Lung (tissue), 12 donors: ENCODE measurements around the gene L3MBTL2. TPM values are rescaled to one million over a fixed set of nuclear protein-coding genes. Genes with fewer than 3 reads are reported as not detected.

Experiments used
- ATAC-seq: fragments of 200-7000 bp; cut with Tn5 transposase; one replicate; pipeline ENCODE4 v1.9.1; 2020; ENCODE audit warnings: moderate number of reproducible peaks; ENCODE audit not compliant: insufficient read depth, low FRiP score
- DNase-seq, 3 donors: peaks; one replicate each; pipeline ENCODE4 v3.0.0-alpha.2; 2013 to 2017
- H3K27ac ChIP-seq, 2 donors: one replicate each; pipeline ENCODE4 v1.5.1; 2013; ENCODE audit warnings: mild to moderate bottlenecking in 2 of 2, moderate library complexity in 2 of 2, control low read depth in 1 of 2, inconsistent platforms in 1 of 2, low read depth in 1 of 2, low read length in 1 of 2
- H3K27me3 ChIP-seq, 3 donors: one replicate each; pipeline ENCODE4 v1.5.1; 2013; ENCODE audit warnings: low read length in 2 of 3; ENCODE audit not compliant: control insufficient read depth in 3 of 3, insufficient read depth in 3 of 3
- H3K36me3 ChIP-seq, 4 donors: one replicate each; pipeline ENCODE4 v1.5.1; 2013; ENCODE audit warnings: low read length in 4 of 4, mild to moderate bottlenecking in 1 of 4, moderate library complexity in 1 of 4; ENCODE audit not compliant: control insufficient read depth in 4 of 4, insufficient read depth in 4 of 4
- H3K4me1 ChIP-seq, 5 donors: one replicate each; pipeline ENCODE4 v1.5.1; 2013; ENCODE audit warnings: low read length in 5 of 5, mild to moderate bottlenecking in 2 of 5, moderate library complexity in 1 of 5; ENCODE audit not compliant: control insufficient read depth in 5 of 5, insufficient read depth in 5 of 5
- H3K4me3 ChIP-seq: one replicate; pipeline ENCODE4 v1.5.1; 2013; ENCODE audit warnings: mild to moderate bottlenecking, control low read depth, moderate library complexity
- H3K9ac ChIP-seq, 2 donors: one replicate each; pipeline ENCODE4 v1.5.1; 2013; ENCODE audit warnings: low read length in 2 of 2, control low read depth in 1 of 2; ENCODE audit not compliant: insufficient read depth in 1 of 2
- H3K9me3 ChIP-seq, 4 donors: one replicate each; pipeline ENCODE4 v1.5.1; 2013; ENCODE audit warnings: low read length in 3 of 4, mild to moderate bottlenecking in 1 of 4, moderate library complexity in 1 of 4; ENCODE audit not compliant: control insufficient read depth in 4 of 4, insufficient read depth in 3 of 4
- CTCF ChIP-seq: IDR thresholded peaks from 2 replicates; pipeline ENCODE4 v1.5.1; 2012; ENCODE audit warnings: mild to moderate bottlenecking; ENCODE audit errors: control extremely low read depth, extremely low read depth
- WGBS, 2 donors: extraction: QIAGEN DNeasy Blood & Tissue Kit; methylation state at CpG; one replicate each; pipeline ENCODE4 v1.1.7; 2013; 5-methylcytosine and 5-hydroxymethylcytosine counted together
- polyA plus RNA-seq, 2 donors: library from polyadenylated mRNA; stranded (reverse); fragments of 200-250 nt; gene quantifications; one replicate each; pipeline ENCODE4 v1.2.1, GENCODE V29; 2013
- total RNA-seq, 2 donors: library from RNA; depleted of rRNA in 1 of 2; stranded (reverse); fragments of >200 nt in 1 of 2; gene quantifications; one replicate each; pipeline ENCODE4 v1.2.1, GENCODE V29; 2014 to 2021
- donor health status: control.
- donor health status: control.
- donor health status: Bipolar disorder and iron deficiency.
- donor health status: healthy.
- donor health status: DM: yes; HTN: yes; CAD: no.

The L3MBTL2 gene
- total and polyA plus RNA-seq, 4 donors: 11.2 to 28.6 (median 19.6) TPM

DNA sequence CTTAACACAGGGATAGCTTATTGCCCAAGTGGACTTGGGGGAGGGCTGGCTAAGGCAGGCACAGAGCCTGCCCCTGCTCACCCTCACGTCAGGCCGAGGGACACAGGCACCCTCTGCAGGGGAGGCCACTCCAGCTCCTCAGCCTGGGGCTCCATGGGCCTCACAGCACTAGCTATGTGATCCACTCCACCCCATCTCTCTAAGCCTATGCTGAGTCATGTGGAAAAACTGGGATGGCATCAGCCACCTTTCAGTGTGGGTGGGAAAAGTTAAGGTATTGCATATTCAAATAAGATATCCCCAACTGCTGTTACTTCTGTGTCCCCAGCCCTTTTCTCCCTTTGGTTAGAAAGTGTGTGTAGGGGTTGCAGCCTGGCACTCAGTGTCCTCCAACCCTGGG is 58.6 kb downstream of the L3MBTL2 start:
- no peak for DNase-seq
- H3K27me3 ChIP-seq: no peaks in the 10 kb centered on the region
- no peaks in the 10 kb centered on the region for H3K9me3 ChIP-seq
- H3K4me1 ChIP-seq: no peaks in the 10 kb centered on the region
- H3K36me3 ChIP-seq: peaks cover 11 to 71% (median 38%) of the 10 kb centered on the region in 4 donors
- no peak overlapping the region for H3K9ac ChIP-seq
- no peak for ATAC-seq
- no peak overlapping the region for H3K27ac ChIP-seq
- TF ChIP-seq CTCF: no peak
- H3K4me3 ChIP-seq: no peak overlapping the region
- 75 to 96% methylated on average over 2 of the region's 2 CpGs for WGBS, 2 donors

GRCh38 chr22:41264408-41264941 is 59.4 kb downstream of the L3MBTL2 start:
- WGBS, 2 donors: 96% methylated on average over 15 of the region's 15 CpGs
- Histone ChIP-seq H3K36me3 (peaks cover 11 to 68% (median 39%) of the 10 kb centered on the region in 4 donors), H3K27ac (no peak overlapping the region), H3K4me3 (no peak overlapping the region), H3K4me1 (no peaks in the 10 kb centered on the region), H3K27me3 (no peaks in the 10 kb centered on the region), H3K9ac (no peak overlapping the region), H3K9me3 (no peaks in the 10 kb centered on the region)
- no peak for ATAC-seq
- no peak for TF ChIP-seq CTCF
- DNase-seq: no peak

GRCh38 chr22:41267958-41268357 is 62.8 kb downstream of the L3MBTL2 start:
- TF ChIP-seq CTCF: no peak
- DNase-seq: no peak
- WGBS, 2 donors: 93 to 98% methylated on average over 16 of the region's 16 CpGs
- ATAC-seq: no peak
- Histone ChIP-seq H3K4me1 (no peaks in the 10 kb centered on the region), H3K9me3 (no peaks in the 10 kb centered on the region), H3K27me3 (no peaks in the 10 kb centered on the region), H3K27ac (no peak overlapping the region), H3K36me3 (peaks cover 14 to 58% (median 27%) of the 10 kb centered on the region in 4 donors), H3K9ac (no peak overlapping the region), H3K4me3 (no peak overlapping the region)

GRCh38 chr22:41271787-41272186 is 66.7 kb downstream of the L3MBTL2 start:
- H3K36me3 ChIP-seq: peaks cover 22 to 52% (median 27%) of the 10 kb centered on the region in 4 donors
- no peaks in the 10 kb centered on the region for H3K9me3 ChIP-seq
- no peak overlapping the region for H3K27ac ChIP-seq
- no peak overlapping the region for H3K9ac ChIP-seq
- H3K27me3 ChIP-seq: no peaks in the 10 kb centered on the region
- no peak for TF ChIP-seq CTCF
- no peaks in the 10 kb centered on the region for H3K4me1 ChIP-seq
- no peak for DNase-seq
- 92 to 99% methylated on average over 9 of the region's 9 CpGs for WGBS, 2 donors
- H3K4me3 ChIP-seq: no peak overlapping the region
- no peak for ATAC-seq
